ENCODE data around the gene NPAT.

Gene NPAT

DNA sequence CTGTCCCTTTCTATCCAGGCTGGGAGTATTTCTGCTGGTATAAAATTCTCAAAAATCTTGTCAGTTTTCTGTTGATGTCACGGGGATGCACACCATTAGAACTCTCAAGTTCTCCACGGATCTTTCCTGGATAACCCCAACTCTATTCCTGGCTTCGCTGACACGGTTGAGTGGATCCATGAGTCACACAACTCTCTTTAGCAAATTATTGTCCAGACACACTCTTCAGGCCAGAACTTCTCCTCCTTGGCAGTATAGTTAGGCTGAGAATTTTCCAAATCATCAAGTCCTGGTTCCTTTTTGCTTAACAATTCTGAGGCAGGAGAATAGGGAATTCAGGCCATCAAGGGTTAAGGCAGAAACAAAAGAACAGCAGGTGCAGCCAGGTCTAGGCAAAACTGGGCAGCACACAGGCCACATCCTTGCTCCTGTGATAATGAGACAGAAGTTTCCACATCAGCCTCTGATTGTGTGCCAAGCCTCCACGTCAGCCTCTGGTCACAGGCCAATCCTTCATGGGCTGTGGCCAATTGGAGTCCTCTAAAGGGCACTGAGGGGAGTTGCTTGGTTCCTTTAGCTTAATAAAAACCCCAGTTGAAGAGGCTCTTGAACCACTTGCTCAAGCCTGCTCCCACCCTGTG is 106.8 kb downstream of the NPAT start:
- no peak for DNase-seq (ENCODE audit: low spot score)
- in situ Hi-C loops (cut with MboI; ENCODE audit: low pct_unique_long_range_greater_than_20kb, low sequenced_read_pairs, unreplicated experiment), result no loop called here
- TF ChIP-seq, protein P1, sequence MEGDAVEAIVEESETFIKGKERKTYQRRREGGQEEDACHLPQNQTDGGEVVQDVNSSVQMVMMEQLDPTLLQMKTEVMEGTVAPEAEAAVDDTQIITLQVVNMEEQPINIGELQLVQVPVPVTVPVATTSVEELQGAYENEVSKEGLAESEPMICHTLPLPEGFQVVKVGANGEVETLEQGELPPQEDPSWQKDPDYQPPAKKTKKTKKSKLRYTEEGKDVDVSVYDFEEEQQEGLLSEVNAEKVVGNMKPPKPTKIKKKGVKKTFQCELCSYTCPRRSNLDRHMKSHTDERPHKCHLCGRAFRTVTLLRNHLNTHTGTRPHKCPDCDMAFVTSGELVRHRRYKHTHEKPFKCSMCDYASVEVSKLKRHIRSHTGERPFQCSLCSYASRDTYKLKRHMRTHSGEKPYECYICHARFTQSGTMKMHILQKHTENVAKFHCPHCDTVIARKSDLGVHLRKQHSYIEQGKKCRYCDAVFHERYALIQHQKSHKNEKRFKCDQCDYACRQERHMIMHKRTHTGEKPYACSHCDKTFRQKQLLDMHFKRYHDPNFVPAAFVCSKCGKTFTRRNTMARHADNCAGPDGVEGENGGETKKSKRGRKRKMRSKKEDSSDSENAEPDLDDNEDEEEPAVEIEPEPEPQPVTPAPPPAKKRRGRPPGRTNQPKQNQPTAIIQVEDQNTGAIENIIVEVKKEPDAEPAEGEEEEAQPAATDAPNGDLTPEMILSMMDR (IDR thresholded peaks at IDR 0.05; ENCODE audit: extremely low read depth, insufficient read depth, missing control alignments), result no peak

DNA sequence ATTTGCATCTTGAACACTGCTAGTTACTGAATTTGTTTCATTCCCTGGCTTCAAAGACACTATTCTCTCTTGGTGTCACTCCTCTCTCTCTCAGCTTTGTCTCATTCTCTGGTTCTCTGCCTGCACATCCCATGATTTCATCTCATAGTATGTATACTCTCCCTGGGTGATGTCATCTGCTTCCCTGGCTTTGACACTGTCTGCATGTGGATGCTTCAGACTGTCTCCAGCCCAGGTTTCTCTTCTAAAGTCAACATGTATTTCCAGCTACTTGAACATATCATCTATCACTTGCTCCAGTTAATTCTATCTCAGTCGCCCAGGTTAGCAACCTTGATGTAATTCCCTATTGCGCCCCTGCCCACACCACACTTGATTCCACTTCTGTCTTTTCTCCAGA is 110.4 kb downstream of the NPAT start:
- no peak for DNase-seq (ENCODE audit: low spot score)
- in situ Hi-C loops (cut with MboI; ENCODE audit: low pct_unique_long_range_greater_than_20kb, low sequenced_read_pairs, unreplicated experiment), result no loop called here
- TF ChIP-seq, protein P1 (IDR thresholded peaks at IDR 0.05; ENCODE audit: extremely low read depth, insufficient read depth, missing control alignments), result no peak

DNA sequence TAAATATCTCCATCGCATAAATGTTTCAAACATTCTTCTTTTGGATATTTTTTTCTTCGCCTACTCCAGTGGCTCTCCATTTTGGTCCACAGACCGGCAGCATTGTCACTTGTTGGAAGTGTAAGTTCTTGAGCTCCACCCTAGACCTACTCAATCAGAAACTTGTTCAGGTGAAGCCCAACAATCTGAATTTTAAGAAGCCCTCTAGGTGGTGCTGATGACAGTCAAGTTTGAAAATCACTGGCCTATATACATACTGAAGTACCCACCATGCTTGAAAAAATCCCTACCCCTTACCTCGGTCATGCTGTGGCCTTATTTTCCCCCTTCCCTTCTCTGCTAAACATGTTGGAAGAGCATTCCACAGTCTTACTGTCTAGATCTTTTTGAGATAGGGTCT is 111.3 kb downstream of the NPAT start:
- in situ Hi-C loops (cut with MboI; ENCODE audit: low pct_unique_long_range_greater_than_20kb, low sequenced_read_pairs, unreplicated experiment), result no loop called here
- TF ChIP-seq, protein P1 (IDR thresholded peaks at IDR 0.05; ENCODE audit: extremely low read depth, insufficient read depth, missing control alignments), result no peak

More for the DNA sequence above, 111.3 kb downstream of the NPAT start:
- no peak for DNase-seq (ENCODE audit: low spot score)
